Measurements from ENCODE around the gene KMT2A.

Gene KMT2A

GRCh38 chr11:118511601-118512000 lies 75.3 kb downstream of the KMT2A start:
- DNase-seq = no peak
- Mint-ChIP-seq H3K27ac (no peak overlapping the region), H3K27me3 (ENCODE audit: low read depth, poor library complexity) (no peaks in the 10 kb centered on the region), H3K36me3 (ENCODE audit: low read depth) (peaks cover 68% of the 10 kb centered on the region), H3K4me3 (no peak overlapping the region), H3K4me1 (no peaks in the 10 kb centered on the region), H3K9me3 (no peaks in the 10 kb centered on the region)
- no peak for TF ChIP-seq CTCF (IDR thresholded peaks at IDR 0.05)

- H3K36me3 Mint-ChIP-seq (ENCODE audit: low read depth) = peaks cover 64% of the 10 kb centered on the region
These were observed 77.8 kb downstream of the KMT2A start for GRCh38 chr11:118514103-118514502.

GRCh38 chr11:118519549-118519948 lies 83.3 kb downstream of the KMT2A start:
- DNase-seq = no peak
- Mint-ChIP-seq H3K36me3 (ENCODE audit: low read depth) (peaks cover 65% of the 10 kb centered on the region), H3K27me3 (ENCODE audit: low read depth, poor library complexity) (no peaks in the 10 kb centered on the region), H3K4me3 (no peak overlapping the region), H3K27ac (peak overlapping the region; percentile 86), H3K9me3 (no peaks in the 10 kb centered on the region), H3K4me1 (peaks cover 12% of the 10 kb centered on the region)
- TF ChIP-seq CTCF (IDR thresholded peaks at IDR 0.05) = no peak

More at GRCh38 chr11:118514103-118514502, 77.8 kb downstream of the KMT2A start:
- no peak for DNase-seq
- TF ChIP-seq CTCF (IDR thresholded peaks at IDR 0.05) = no peak
- Mint-ChIP-seq H3K4me1 (no peaks in the 10 kb centered on the region), H3K9me3 (no peaks in the 10 kb centered on the region), H3K4me3 (no peak overlapping the region), H3K27me3 (ENCODE audit: low read depth, poor library complexity) (no peaks in the 10 kb centered on the region), H3K27ac (peak overlapping the region; percentile 70)

- H3K4me3 Mint-ChIP-seq = no peak overlapping the region
- no peaks in the 10 kb centered on the region for H3K27me3 Mint-ChIP-seq (ENCODE audit: low read depth, poor library complexity)
- H3K9me3 Mint-ChIP-seq = no peaks in the 10 kb centered on the region
- TF ChIP-seq CTCF (IDR thresholded peaks at IDR 0.05) = no peak
- peaks cover 49% of the 10 kb centered on the region for H3K36me3 Mint-ChIP-seq (ENCODE audit: low read depth)
- DNase-seq = no peak
- peak overlapping the region; percentile 8 for H3K27ac Mint-ChIP-seq
- peaks cover 15% of the 10 kb centered on the region for H3K4me1 Mint-ChIP-seq
These were observed 85.6 kb downstream of the KMT2A start for GRCh38 chr11:118521892-118522311.

- no peak overlapping the region for H3K4me3 Mint-ChIP-seq
- TF ChIP-seq CTCF (IDR thresholded peaks at IDR 0.05) = peak; percentile 25
- H3K27me3 Mint-ChIP-seq (ENCODE audit: low read depth, poor library complexity) = no peaks in the 10 kb centered on the region
- H3K4me1 Mint-ChIP-seq = peaks cover 23% of the 10 kb centered on the region
- peaks cover 53% of the 10 kb centered on the region for H3K36me3 Mint-ChIP-seq (ENCODE audit: low read depth)
- peak overlapping the region; percentile 8 for H3K27ac Mint-ChIP-seq
- peak; percentile 21 for DNase-seq
- H3K9me3 Mint-ChIP-seq = no peaks in the 10 kb centered on the region
These were observed 86.3 kb downstream of the KMT2A start for GRCh38 chr11:118522571-118523072.

GRCh38 chr11:118524356-118524755 lies 88.1 kb downstream of the KMT2A start:
- no peak for TF ChIP-seq CTCF (IDR thresholded peaks at IDR 0.05)
- Mint-ChIP-seq H3K4me1 (peaks cover 27% of the 10 kb centered on the region), H3K27ac (no peak overlapping the region), H3K9me3 (no peaks in the 10 kb centered on the region), H3K36me3 (ENCODE audit: low read depth) (peaks cover 52% of the 10 kb centered on the region), H3K4me3 (no peak overlapping the region), H3K27me3 (ENCODE audit: low read depth, poor library complexity) (peaks cover 5% of the 10 kb centered on the region)
- DNase-seq = no peak

Measured in nephron progenitor cell (in vitro differentiated cells).